Left ventricle myocardium inferior (tissue), 1 donor: ENCODE results near the gene GLS. TPM values are rescaled to one million over a fixed set of nuclear protein-coding genes. Genes with fewer than 3 reads are reported as not detected.

Experiments
- DNase-seq: peaks from one replicate; pipeline ENCODE4 v3.0.0-alpha.2; 2020
- H3K27ac ChIP-seq: fragments of 200-600 bp; replicated peaks from 2 replicates; pipeline ENCODE4 v1.8.0; 2021
- H3K27me3 ChIP-seq: fragments of 200-600 bp; 2 replicates; pipeline ENCODE4 v1.8.0; 2021; ENCODE audit warnings: low read depth
- H3K36me3 ChIP-seq: fragments of 200-600 bp; 2 replicates; pipeline ENCODE4 v1.8.0; 2021
- H3K4me1 ChIP-seq: fragments of 200-600 bp; 2 replicates; pipeline ENCODE4 v1.8.0; 2021
- H3K4me3 ChIP-seq: fragments of 200-600 bp; 2 replicates; pipeline ENCODE4 v1.8.0; 2021; ENCODE audit warnings: mild to moderate bottlenecking, moderate library complexity
- H3K9me3 ChIP-seq: fragments of 200-600 bp; replicated peaks from 2 replicates; pipeline ENCODE4 v1.8.0; 2021
- intact Hi-C: fragments of 100-400 bp; cut with micrococcal nuclease; formaldehyde crosslinking; loops from one replicate; pipeline ENCODE4 v1.11.0; 2022
- total RNA-seq: library from RNA; stranded (reverse); fragmentation: NEBNext Ultra II Directional; extraction: Animal tissue kit (Norgen Biotek cat#: 25700); gene quantifications from one replicate; pipeline ENCODE4 v1.2.1, GENCODE V29; 2021
- TF ChIP-seq, protein P1 (sequence below): fragments of 200-600 bp; IDR thresholded peaks from 2 replicates; pipeline ENCODE4 v1.8.0; 2021; ENCODE audit warnings: antibody characterized with exemption, mild to moderate bottlenecking, borderline replicate concordance
- donor health status: DM: no; HTN: yes; CAD: no; lungs with severe emphysema.

GLS gene
- total RNA-seq, 1 donor from 2014 or later: 48.4 TPM

- TF ChIP-seq, protein P1, sequence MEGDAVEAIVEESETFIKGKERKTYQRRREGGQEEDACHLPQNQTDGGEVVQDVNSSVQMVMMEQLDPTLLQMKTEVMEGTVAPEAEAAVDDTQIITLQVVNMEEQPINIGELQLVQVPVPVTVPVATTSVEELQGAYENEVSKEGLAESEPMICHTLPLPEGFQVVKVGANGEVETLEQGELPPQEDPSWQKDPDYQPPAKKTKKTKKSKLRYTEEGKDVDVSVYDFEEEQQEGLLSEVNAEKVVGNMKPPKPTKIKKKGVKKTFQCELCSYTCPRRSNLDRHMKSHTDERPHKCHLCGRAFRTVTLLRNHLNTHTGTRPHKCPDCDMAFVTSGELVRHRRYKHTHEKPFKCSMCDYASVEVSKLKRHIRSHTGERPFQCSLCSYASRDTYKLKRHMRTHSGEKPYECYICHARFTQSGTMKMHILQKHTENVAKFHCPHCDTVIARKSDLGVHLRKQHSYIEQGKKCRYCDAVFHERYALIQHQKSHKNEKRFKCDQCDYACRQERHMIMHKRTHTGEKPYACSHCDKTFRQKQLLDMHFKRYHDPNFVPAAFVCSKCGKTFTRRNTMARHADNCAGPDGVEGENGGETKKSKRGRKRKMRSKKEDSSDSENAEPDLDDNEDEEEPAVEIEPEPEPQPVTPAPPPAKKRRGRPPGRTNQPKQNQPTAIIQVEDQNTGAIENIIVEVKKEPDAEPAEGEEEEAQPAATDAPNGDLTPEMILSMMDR: peak; percentile 70
- H3K36me3 ChIP-seq: peaks cover 100% of the 10 kb centered on the region
- DNase-seq: peak; percentile 18
- intact Hi-C loops: no loop called here
- no peaks in the 10 kb centered on the region for H3K27me3 ChIP-seq
- no peak overlapping the region for H3K4me3 ChIP-seq
- H3K9me3 ChIP-seq: no peaks in the 10 kb centered on the region
- no peaks in the 10 kb centered on the region for H3K4me1 ChIP-seq
- no peak overlapping the region for H3K27ac ChIP-seq
Measured at GRCh38 chr2:190996338-190996946, 115.8 kb downstream of the GLS start.

GRCh38 chr2:190996947-190997346 is 116.3 kb downstream of the GLS start:
- no peak overlapping the region for H3K27ac ChIP-seq
- peaks cover 100% of the 10 kb centered on the region for H3K36me3 ChIP-seq
- TF ChIP-seq, protein P1: no peak
- H3K27me3 ChIP-seq: no peaks in the 10 kb centered on the region
- H3K4me3 ChIP-seq: no peak overlapping the region
- intact Hi-C loops: no loop called here
- H3K4me1 ChIP-seq: no peaks in the 10 kb centered on the region
- no peak for DNase-seq
- H3K9me3 ChIP-seq: no peaks in the 10 kb centered on the region

DNA sequence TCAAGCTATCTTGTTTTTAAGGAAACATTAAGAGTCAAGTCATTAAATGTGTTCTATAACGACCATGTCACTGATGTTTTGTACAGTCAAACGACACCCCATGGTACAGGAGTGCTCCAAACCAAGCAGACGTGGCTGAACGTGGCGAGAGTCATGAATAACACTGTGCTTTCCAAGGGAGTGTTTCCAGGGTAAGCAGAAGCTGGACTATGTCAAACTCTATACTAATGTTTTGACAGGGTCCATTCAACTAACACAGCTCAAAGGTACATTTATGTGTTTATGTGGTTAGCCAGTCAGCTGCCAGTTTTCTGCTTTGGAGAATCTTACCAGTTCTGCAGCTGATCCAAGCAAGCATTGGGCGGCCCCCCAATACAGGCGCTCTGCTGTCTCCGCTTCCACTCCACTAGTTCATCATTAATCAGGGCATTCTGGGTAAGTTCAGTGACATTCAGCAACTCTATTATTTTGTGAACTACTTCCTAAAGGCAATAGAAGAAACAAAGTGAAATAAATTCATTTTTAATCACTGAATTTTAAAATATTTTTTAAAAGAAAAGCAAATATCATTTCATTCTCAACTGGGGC is 117.0 kb downstream of the GLS start:
- no peaks in the 10 kb centered on the region for H3K9me3 ChIP-seq
- no peak for DNase-seq
- H3K4me3 ChIP-seq: no peak overlapping the region
- peaks cover 100% of the 10 kb centered on the region for H3K36me3 ChIP-seq
- no peaks in the 10 kb centered on the region for H3K27me3 ChIP-seq
- TF ChIP-seq, protein P1: no peak
- no peak overlapping the region for H3K27ac ChIP-seq
- H3K4me1 ChIP-seq: no peaks in the 10 kb centered on the region
- intact Hi-C loops: no loop called here

DNA sequence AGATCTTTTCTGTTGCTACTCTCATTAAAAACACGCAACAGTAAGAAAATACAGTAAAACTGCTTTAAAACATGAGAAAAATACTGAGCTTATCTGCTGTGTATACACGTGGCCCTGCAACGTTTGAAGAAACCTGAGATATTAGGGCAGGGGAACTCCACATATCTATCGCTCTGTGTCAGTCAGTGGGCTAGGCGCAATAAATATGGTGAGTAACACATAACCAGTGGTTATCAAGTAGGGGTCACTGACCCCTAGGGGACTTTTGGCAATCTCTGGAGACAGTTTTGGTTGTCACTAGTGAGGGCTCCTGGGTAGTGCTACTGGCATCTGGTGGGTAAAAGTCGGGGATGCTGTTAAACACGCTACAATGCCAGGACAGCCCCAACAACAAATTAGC is 118.4 kb downstream of the GLS start:
- H3K4me3 ChIP-seq: no peak overlapping the region
- intact Hi-C loops: no loop called here
- H3K36me3 ChIP-seq: peaks cover 100% of the 10 kb centered on the region
- TF ChIP-seq, protein P1: no peak
- H3K27ac ChIP-seq: no peak overlapping the region
- no peaks in the 10 kb centered on the region for H3K4me1 ChIP-seq
- no peaks in the 10 kb centered on the region for H3K9me3 ChIP-seq
- DNase-seq: no peak
- no peaks in the 10 kb centered on the region for H3K27me3 ChIP-seq

DNA sequence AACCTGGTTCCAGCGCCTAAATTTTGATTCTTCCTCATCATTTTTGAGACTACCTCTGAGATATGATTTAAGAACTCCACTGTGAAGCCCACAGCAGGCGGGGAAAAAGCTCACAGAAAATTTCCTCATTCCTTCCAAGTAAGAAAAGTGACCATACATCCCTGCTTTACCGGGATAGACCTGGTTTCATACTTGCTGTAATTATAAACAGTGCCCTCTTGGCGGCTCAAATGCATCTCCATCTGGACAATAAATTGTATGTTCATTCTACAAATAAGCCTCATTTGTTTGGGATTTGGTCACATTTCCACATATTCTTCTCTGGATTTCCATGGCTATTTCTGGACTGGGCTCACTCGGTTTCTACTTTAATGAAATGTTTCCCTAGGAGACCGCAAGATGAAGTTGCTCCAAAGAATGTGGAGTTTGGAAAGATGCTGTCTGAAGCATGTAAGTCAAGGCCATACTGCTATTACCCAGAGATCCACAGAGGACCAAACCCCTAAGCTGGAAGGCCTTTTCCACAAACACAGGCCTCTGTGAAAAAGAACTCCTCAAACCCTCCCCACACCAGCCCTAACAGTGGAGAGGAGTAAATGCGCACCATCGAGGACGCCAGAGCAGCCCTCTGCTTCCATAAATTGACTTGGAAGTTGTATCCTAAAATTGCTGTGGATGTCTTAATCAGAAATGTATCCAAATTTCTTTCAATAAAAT is 119.5 kb downstream of the GLS start:
- DNase-seq: no peak
- Histone ChIP-seq H3K27ac (no peak overlapping the region), H3K27me3 (no peaks in the 10 kb centered on the region), H3K4me1 (no peaks in the 10 kb centered on the region), H3K36me3 (peaks cover 100% of the 10 kb centered on the region), H3K4me3 (no peak overlapping the region), H3K9me3 (no peaks in the 10 kb centered on the region)
- TF ChIP-seq, protein P1: no peak
- intact Hi-C loops: no loop called here
